Activated CD8-positive, alpha-beta memory T cell treated with anti-CD3 and anti-CD28 coated beads, Interleukin-2, amount 50 U/mL, for 24 hours (primary cell): ENCODE results near the gene CNP.

ENCODE experiments used
- DNase-seq: peaks from one replicate; pipeline ENCODE4 v3.0.0-alpha.2; 2020; ENCODE audit errors: extremely low read depth

CNP gene

DNA sequence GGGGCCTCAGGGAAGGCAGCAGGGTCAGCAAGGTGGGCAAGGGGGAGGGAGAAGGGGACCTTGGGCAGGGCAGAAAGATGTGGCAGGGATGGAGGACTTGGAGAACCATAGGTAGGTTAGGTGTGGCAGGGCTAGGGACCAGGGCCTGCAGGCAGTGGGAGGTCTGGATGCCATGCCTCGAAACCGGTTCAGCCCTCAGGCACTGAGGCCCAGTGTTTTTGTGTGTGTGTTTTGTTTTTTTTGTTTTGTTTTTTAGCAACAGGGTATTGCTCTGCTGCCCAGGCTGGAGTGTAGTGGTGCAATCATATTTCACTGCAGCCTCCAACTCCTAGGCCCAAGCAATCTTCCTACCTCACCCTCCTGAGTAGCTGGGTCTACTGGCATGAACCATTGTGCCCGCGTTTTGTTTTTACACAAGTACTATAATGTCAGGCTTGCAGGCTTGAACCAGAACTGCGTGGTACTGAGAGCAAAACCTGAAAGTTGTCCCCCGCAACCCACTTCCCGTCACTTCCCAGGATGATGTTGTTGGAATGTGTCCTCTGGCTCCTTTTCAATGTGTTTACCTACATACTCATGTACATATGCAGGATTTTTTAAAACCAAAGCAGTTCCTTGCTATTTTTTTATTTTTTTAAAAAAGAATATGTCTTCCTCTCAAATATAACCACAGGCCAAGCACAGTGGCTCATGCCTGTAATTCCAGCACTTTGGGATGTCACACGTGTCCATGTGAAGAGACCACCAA is 23.8 kb upstream of the CNP start:
- no peak for DNase-seq

DNA sequence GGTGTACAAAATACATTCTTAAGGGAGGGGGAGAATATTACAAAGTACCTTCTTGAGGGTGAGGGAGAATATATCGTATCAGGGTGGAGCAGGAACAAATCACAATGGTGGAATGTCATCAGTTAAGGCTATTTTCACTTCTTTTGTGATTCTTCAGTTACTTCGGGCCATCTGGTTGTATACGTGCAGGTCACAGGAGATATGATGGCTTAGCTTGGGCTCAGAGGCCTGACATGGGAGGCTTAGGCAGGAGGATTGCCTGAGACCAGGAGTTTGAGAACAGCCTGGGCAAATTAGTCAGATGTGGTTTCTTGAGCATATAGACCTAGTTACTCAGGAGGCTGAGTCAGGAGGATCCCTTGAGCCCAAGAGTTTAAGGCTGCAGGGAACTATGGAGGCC is 23.1 kb upstream of the CNP start:
- DNase-seq = no peak

DNA sequence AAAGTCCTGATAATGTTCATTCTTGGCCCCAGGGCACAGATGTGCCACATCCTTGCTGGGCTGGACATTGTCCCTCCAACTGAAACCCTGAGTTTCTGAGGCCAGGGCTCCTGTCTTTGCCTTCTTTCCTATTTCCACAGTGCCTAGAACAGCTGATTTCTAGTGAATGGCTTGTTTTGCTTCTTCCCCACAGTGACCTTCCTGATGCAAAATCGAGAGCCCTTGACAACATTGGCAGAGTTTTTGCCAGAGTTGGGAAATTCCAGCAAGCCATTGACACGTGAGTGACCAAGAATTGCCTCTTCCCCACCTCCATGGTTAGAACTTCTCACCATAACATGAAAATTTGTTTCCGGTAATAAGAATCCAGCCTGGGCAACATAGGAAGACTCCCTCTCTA is 21.7 kb upstream of the CNP start:
- DNase-seq = no peak

DNA sequence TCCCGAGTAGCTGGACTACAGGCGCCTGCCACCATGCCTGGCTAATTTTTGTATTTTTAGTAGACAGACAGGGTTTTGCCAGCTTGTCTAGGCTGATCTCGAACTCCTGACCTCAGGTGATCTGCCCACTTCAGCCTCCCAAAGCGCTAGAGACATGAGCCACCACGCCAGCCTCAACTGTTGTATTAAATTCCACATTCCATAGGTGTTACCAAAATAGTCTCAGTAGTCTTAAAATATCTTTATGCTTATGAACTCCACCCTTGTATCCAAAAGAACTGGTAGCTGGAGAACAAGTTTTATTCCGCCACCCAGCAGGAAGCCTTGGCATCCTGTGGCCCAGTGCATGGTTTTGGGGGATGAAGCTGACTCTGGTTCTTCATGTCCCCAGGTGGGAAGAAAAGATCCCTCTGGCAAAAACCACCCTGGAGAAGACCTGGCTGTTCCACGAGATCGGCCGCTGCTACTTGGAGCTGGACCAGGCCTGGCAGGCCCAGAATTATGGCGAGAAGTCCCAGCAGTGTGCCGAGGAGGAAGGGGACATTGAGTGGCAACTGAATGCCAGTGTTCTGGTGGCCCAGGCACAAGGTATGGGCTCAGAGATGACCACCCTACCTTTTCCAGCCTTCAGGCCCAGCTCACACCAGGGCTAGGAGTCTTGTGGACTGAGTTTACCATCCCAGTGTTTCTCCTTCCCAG is 17.7 kb upstream of the CNP start:
- DNase-seq = no peak

DNA sequence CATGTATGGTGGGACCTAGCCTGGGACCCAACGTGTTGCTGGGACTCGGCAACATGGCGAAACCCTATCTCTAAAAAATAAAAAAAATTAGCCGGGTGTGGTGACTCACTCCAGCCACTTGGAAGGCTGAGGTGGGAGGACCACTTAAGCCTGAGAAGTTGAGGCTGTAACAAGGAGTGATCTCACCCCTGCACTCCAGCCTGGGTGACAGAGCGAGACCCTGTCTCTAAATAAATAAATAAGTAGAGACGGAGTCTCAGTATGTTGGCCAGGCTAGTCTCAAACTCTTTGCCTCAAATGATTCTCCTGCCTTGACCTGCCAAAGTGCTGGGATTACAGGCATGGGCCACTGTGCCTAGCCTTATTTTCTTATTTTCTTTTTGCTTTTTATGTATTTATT is 10.1 kb upstream of the CNP start:
- no peak for DNase-seq

DNA sequence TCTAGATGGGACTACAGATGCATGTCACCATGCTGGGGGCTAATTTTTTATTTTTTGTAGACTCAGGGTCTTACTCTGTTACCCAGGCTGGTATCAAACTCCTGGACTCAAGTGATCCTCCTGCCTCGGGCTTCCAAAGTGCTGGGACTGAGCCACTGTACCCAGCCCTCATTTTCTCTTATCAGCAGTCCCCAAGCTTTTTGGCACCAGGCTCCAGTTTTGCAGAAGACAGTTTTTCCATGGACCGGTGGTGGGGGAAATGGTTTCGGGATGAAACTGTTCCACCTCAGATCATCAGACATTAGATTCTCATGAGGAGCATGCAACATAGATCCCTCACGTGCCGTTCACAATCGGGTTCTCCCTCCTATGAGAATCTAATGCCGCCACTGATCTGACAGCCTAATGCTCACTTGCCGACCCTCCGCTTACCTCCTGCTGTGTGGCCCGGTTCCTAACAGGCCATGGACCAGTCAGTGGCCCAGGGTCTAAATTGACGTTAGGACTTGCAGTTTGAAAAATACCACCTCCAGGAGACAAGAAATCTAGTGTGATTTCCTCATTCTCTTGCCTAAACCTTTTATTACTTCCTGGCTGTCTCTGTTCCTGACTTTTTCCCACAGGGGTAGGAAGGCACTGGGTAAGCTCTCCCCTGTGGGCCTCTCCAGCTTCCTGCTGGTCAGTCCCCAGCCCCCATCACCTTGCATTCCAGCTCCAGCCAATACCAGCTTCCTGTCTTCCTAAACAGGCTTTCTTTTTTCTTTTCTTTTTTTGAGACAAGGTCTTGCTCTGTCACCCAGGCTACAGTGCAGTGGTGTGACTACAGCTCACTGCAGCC is 9.3 kb upstream of the CNP start:
- DNase-seq = no peak

DNA sequence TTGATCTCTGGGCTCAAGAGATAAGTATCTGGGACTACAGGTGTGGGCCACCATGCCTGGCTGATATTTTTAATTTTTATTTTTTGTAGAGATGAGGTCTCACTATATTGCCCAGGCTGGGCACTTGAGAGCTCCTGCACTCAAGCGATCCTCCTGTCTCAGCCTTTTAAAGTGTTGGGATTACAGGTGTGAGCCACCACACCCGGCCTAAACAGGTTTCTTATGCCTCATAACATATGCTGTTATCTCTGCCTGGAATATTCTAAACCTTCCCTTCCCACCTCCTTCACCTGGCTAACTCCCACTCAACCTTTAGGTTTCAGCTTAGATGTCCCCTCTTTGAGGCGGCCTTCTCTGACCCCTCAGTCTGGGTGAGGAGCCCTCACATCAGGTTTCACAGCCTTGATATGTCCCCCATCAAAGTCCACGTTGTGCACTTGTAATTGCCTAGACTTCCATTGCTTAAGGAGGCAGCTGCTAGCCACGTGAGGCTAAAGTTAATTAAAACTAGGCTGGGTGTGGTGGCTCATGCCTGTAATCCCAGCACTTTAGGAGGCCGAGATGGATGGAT is 8.6 kb upstream of the CNP start:
- no peak for DNase-seq

DNA sequence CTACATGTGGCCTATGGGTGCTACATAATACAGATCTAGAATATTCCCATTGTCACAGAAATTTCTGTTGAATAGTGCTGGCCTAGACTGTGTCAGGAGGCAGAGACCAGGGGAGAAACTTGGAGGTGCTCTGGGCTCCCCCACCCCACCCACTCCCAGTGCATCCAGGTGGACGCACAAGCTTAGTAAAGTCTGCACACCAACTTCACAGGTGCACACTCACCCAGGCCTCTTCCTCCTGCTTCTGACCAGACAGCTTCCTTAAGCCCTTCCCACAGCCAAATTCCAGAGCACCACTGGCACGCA is 7.6 kb upstream of the CNP start:
- no peak for DNase-seq

DNA sequence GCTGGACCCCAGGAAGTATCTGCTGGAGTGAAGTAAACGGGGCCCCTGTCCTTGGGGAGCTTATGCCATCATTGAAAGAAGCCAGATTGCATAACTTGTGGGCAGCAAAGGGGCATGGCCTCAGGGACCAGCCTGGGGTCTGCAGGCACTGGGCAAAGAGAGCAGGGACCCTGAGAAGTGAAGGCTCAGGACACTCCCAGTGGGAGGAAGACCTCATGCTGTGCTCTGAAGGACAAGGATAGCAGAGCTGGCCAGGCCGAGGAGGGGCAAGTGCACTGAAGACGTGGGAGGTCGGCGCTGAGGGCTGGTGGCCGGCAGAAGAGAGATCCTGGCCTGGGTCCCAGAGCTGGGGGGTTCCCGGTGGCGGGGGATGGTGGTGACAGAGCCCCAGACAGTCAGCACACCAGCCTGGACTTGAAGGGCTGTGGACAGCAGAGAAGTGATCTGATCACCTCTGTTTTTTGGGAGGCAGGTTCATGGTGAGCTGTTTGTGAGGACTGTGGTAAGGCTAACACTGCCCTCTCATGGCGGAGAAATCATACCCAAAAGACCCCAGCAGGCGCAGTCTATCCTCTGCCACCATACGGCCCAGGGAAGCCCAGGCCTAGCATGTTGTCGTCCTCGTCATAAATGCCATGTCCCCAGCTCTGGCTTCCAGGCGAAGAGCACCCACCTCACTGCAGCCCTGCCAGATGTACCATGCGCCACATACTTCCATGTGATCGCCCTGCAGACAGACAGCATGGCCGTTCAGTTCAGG is 7.1 kb upstream of the CNP start:
- no peak for DNase-seq

DNA sequence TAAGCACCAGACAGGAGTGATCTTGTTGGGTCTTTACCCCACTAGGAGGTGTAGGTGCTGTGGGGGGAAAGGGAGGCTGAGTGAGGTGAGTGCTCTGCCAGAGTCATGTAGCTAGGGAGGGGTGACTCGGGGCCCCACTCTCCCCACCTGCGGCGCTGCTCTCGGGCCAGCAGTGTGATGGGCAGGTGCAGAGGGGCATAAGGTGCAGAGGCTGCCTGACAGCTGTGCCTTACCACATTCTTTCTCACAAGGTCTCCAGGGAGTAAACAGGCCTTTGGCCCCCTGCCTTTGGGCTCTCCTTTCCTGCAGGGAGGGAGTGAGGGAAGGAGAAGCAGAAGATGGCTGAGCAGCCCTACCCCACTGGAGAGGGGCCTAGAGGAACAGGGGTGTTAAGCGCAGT is 4.5 kb upstream of the CNP start:
- DNase-seq = no peak

DNA sequence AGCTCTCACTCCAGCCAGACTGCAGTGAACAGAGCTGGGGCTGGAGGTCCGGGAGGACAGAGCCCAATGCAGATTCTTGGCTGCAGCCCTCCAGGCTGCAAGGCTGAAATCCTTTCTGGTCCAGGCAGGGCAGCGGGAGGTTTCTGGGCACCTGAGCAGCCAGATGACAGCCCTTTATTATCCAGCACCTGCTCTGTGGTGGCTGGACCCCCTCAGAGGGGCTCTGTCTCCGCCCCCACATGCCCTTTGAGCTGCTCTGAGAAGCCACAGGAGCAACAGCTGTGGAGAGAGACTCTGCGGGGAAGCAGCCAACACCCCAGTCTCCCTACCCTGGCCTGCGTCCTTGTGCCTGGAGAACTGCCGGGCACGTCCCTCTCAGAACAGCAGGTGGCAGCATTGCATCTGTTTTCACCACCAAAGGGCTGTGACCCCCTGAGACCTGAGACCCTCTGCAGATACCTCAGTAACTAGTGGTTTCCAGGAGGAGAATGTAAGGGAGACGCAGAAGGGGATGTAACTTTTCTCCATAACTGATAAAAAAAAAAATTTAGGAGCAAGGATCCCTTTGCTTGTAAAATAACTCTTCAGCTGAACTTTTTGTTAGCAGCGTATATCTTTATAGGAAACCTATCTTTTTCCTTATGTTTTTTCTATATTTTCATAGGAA is 3.7 kb upstream of the CNP start:
- DNase-seq = peak; percentile 48

DNA sequence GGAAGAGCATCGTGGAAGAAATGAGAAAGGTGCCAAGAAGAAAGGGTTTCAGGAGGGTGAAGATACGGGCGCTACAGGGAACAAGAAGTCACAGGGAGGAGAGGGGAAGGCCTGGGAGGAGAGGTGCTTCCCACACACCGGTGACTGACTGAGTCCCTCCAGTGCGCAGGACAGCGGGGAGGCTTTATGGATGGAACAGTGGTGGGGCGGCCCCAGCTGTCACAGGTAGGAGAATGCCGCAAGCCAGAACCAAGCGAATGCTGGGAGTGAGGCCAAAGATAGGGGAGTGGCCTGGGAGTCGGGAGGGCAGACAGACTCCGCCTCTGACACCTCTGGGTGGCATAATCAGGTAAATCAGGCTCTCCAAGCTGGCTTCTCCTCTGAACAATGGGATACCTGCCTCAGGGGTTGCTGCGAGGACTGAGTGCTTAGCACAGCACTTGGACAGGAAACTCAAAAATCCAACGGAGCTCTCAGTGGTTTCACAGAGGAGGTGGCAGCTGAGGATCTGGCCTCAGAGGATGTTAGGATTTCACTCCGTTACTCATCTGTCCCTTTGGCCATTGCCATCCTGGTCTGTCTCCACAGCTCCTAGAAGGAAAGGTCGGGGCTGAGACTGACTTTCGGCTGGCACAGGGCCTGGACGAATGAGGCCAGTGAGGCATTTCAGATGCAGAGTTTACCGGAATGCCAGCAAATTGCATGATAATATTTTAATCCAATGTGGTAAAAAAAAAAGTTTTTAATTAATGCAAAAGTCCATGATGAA is 717 bp upstream of the CNP start:
- DNase-seq = peak; percentile 39

DNA sequence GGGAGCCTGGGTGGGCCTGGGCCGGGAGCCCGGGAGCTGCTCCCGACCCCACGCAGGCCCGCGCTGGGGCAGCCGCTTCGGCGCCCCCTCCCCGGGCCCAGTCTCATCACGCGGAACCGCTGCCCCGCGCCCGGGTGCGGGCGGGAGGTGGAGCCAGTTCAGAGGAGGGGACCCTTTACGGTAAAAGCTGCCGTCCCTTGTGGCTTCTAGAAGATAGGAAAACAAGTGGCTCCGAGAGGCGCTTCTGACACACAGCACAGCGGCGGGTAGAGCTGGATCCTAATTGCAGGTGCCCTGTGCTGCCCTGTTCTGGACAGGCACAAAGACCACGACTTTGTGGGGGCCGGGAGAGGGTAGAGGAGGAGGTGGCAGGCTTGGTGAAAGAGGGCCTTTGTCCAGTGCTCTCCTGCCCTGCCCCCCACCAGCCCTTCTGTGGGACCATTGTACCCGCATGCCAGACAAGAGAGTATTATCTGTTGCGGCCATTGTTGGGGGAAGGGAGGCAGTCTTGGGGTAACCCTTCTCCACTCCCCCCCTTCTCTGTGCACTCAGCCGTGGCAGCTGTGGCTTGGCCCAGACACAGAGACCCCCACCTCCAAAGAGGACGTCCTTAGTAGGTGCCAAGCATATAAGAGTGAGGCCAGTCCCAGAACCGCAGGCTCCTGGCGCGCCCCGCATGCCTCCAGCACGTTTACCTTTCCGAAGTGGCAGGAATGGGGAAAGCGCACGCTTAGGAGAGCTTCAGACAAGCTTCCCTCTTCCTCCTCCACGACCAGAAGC is 736 bp downstream of the CNP start:
- no peak for DNase-seq

DNA sequence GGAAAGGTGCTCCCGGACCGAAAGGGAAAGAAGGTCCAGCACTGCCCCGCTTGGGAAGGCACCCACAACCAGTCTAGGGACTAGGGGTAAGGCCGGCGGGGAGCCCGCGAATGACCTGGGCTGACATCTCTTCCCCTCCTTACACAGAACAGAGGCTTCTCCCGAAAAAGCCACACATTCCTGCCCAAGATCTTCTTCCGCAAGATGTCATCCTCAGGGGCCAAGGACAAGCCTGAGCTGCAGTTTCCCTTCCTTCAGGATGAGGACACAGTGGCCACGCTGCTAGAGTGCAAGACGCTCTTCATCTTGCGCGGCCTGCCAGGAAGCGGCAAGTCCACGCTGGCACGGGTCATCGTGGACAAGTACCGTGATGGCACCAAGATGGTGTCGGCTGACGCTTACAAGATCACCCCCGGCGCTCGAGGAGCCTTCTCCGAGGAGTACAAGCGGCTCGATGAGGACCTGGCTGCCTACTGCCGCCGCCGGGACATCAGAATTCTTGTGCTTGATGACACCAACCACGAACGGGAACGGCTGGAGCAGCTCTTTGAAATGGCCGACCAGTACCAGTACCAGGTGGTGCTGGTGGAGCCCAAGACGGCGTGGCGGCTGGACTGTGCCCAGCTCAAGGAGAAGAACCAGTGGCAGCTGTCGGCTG is 1.5 kb downstream of the CNP start:
- no peak for DNase-seq

DNA sequence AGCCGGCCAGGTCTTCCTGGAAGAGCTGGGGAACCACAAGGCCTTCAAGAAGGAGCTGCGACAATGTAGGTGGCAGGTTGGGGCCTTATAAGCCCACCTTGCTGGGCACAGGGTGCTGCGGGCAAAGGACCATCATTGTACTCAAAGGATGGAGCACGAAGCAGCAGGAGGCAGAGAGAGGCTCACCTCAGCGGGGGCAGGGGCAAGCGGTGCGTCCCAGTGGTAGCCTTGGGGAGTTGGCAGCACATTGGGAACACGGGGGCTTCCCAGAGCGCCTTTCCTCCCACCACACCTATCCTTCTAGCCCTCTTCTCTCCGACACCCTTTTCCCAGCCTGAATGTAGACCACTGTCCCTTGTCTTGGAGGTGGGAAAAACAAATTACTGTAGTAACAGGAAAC is 2.1 kb downstream of the CNP start:
- DNase-seq = no peak

DNA sequence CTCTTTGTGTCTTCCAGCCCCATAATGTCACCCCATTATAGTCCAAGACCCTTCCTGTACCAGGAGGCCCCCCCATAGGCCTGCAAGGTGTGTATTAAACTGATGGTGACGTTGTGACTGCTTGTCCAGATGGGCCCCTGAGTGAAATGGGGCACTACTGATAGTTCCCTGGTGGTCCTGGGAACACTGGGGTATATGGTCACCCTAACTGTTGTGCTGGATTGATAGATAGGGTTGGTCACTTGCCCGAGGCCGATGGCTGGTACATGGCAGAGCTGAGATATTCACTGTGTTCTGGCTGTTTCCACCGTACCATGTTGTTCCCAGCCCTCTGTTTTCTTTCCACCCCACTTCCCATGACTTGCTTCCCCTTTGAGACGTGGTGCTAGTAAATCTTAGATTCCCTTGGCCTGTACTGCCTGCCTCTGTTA is 4.3 kb downstream of the CNP start:
- no peak for DNase-seq

DNA sequence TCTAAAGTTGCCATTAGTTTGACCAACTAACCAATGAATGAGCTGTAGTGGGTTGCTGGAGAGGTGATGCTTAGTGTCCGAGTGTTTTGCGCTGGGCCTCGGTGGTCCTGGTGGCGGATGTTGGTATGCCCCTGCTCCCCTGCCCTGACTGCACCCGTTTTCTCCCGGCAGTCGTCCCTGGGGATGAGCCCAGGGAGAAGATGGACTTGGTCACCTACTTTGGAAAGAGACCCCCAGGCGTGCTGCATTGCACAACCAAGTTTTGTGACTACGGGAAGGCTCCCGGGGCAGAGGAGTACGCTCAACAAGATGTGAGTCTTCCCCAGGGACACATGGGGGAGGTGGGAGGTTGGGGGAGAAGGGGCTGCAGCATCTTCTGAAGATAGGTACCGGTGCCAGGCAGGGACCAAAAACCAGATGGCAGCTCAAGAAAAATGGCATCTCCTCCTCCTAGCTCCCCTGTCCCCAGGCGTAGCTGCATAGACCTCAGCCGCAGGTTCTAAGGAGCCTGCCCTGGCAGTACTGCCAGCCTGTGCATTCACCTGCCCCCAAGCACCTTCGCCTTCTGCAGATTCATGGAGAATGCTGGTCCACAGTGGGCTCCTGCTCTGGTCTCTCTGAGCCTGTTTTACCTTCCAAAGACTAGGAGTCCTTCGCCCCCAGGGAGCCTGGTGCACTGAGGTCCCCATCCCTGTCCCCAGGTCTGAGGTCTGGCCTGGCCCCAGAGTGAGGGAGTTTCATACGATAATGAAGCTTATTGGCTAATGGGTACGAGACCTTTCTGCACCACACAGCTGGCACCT is 5.3 kb downstream of the CNP start:
- no peak for DNase-seq
